Thyroid gland (tissue), 4 donors: ENCODE data around the gene PAFAH1B2.

ENCODE experiments used
- POLR2A ChIP-seq, 2 donors: fragments of 450-650 bp; IDR thresholded peaks; one replicate each; pipeline ENCODE4 v1.6.1; 2017; ENCODE audit warnings: antibody characterized with exemption in 2 of 2, mild to moderate bottlenecking in 2 of 2, moderate library complexity in 1 of 2
- TF ChIP-seq, protein P1 (sequence below), 6 experiments: fragments of 200-600 bp in 3 of 6; fragments of 450-650 bp in 3 of 6; sonication (generic) in 3 of 6; IDR thresholded peaks; one replicate each; pipeline ENCODE4 v1.5.1; 2016 to 2019; ENCODE audit warnings: antibody characterized with exemption in 6 of 6, mild to moderate bottlenecking in 2 of 6, inconsistent platforms in 1 of 6, moderate library complexity in 1 of 6

DNA sequence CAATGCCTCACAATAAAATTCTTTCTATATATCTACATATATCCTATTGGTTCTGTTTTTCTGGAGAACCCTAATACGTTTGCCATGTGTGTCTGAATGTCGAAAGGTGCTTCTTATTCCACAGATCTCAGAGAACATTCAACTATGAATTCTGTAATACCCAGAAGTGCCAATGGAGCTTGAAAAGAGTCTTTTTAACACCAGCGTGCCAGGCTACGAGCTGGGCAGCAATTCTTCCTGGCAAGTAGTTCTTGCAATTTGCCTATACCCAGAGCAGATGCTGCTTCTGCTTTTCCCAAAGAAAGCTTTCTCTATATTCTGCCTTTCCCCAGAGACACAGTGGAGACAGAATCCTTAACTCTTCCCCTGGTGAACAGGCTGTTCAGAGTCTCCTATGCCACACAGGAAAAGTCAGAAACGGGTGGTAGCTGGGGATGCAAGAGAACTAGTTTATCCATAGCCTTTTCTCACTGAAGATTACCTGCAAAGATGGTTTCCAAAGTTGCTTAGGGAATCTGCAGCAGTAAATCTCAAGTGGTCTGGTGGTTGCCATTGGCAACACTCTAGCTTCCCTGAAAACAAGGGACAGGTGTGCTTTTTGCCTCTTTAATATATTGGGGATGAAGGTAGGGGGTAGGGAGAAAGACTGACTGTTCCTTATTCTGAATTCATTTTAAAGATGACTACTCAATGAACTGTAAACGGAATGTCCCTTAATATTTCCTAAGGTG, 16.8 kb upstream of the PAFAH1B2 start:
- TF ChIP-seq, protein P1, sequence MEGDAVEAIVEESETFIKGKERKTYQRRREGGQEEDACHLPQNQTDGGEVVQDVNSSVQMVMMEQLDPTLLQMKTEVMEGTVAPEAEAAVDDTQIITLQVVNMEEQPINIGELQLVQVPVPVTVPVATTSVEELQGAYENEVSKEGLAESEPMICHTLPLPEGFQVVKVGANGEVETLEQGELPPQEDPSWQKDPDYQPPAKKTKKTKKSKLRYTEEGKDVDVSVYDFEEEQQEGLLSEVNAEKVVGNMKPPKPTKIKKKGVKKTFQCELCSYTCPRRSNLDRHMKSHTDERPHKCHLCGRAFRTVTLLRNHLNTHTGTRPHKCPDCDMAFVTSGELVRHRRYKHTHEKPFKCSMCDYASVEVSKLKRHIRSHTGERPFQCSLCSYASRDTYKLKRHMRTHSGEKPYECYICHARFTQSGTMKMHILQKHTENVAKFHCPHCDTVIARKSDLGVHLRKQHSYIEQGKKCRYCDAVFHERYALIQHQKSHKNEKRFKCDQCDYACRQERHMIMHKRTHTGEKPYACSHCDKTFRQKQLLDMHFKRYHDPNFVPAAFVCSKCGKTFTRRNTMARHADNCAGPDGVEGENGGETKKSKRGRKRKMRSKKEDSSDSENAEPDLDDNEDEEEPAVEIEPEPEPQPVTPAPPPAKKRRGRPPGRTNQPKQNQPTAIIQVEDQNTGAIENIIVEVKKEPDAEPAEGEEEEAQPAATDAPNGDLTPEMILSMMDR (IDR thresholded peaks at IDR 0.05), result no peak
- no peak for TF ChIP-seq POLR2A (IDR thresholded peaks at IDR 0.05)
